K562 (cell line): ENCODE results near the gene GOLGA8B. TPM values are rescaled to one million over a fixed set of nuclear protein-coding genes. Genes with fewer than 3 reads are reported as not detected.

Experiments used
- CREB5 ChIP-seq: fragments of 250-450 bp; sonication (Bioruptor Pico); IDR thresholded peaks from 2 replicates; pipeline ENCODE4 v1.5.0; 2020; ENCODE audit warnings: mild to moderate bottlenecking
- HES1 ChIP-seq: fragments of 450-650 bp; IDR thresholded peaks from 2 replicates; pipeline ENCODE4 v1.6.1; 2016; ENCODE audit warnings: low read depth, mild to moderate bottlenecking, moderate library complexity
- polyA plus RNA-seq, 8 experiments: library from polyadenylated mRNA; depleted of rRNA in 4 of 8; stranded (reverse) in 5 of 8; unstranded in 3 of 8; fragments of >200 nt; fragmentation: Nextera tagmentation in 2 of 8; fragmentation: Illumina TruSeq in 1 of 8; extraction: Ambion mirVana in 2 of 8; extraction: Trizol in 1 of 8; gene quantifications; 2 replicates each; pipeline versions ENCODE4 v1.2.1 to v1.2.3, GENCODE V29; 2011 to 2014; ENCODE audit warnings: inconsistent platforms in 1 of 8, missing spikeins in 1 of 8
- total RNA-seq, 7 experiments: library from RNA; depleted of rRNA in 6 of 7; stranded (reverse); fragments of >200 nt in 6 of 7; fragmentation: Illumina TruSeq in 2 of 7; extraction: Trizol in 2 of 7; gene quantifications; 2 replicates each; pipeline versions ENCODE4 v1.2.1 to v1.2.3, GENCODE V29; 2011 to 2021; ENCODE audit warnings: low replicate concordance in 1 of 7
- TF ChIP-seq, protein P1 (sequence below): fragments of 200-800 bp; sonication (Bioruptor generic); IDR thresholded peaks from 2 replicates; pipeline ENCODE4 v1.6.1; 2016; ENCODE audit warnings: missing genetic modification characterization, missing compliant biosample characterization

GOLGA8B gene
- total and polyA plus RNA-seq, 9 of the 15 experiments (the other 6 are each of a cell fraction or from before 2014, with no cell fraction given): 7.9 to 236 (median 54.1) TPM

DNA sequence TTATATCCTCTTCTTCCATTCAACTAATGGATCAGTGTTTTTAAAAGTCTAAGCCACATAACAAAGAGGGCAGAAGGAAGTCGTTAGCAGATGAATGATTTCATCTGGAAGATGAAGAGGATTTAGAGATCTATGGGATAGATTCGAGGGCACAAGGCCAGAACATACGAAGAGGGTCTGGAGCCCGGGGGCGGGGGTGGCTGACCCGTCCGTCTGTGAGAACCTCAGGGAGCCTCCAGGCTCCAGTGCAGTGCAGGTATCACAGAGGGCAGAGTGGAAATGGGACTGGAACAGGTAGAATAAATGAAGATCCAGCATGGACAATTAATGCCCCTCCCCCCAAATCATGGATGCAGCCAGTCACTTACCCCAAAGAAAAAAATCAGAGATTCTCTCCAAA, 1.5 kb upstream of the GOLGA8B start (continued):
- TF ChIP-seq, protein P1, sequence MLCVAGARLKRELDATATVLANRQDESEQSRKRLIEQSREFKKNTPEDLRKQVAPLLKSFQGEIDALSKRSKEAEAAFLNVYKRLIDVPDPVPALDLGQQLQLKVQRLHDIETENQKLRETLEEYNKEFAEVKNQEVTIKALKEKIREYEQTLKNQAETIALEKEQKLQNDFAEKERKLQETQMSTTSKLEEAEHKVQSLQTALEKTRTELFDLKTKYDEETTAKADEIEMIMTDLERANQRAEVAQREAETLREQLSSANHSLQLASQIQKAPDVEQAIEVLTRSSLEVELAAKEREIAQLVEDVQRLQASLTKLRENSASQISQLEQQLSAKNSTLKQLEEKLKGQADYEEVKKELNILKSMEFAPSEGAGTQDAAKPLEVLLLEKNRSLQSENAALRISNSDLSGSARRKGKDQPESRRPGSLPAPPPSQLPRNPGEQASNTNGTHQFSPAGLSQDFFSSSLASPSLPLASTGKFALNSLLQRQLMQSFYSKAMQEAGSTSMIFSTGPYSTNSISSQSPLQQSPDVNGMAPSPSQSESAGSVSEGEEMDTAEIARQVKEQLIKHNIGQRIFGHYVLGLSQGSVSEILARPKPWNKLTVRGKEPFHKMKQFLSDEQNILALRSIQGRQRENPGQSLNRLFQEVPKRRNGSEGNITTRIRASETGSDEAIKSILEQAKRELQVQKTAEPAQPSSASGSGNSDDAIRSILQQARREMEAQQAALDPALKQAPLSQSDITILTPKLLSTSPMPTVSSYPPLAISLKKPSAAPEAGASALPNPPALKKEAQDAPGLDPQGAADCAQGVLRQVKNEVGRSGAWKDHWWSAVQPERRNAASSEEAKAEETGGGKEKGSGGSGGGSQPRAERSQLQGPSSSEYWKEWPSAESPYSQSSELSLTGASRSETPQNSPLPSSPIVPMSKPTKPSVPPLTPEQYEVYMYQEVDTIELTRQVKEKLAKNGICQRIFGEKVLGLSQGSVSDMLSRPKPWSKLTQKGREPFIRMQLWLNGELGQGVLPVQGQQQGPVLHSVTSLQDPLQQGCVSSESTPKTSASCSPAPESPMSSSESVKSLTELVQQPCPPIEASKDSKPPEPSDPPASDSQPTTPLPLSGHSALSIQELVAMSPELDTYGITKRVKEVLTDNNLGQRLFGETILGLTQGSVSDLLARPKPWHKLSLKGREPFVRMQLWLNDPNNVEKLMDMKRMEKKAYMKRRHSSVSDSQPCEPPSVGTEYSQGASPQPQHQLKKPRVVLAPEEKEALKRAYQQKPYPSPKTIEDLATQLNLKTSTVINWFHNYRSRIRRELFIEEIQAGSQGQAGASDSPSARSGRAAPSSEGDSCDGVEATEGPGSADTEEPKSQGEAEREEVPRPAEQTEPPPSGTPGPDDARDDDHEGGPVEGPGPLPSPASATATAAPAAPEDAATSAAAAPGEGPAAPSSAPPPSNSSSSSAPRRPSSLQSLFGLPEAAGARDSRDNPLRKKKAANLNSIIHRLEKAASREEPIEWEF: no peak
- no peak for TF ChIP-seq HES1
- no peak for TF ChIP-seq CREB5 (CRISPR knock-in tag)
